Activated CD8-positive, alpha-beta T cell treated with anti-CD3 and anti-CD28 coated beads for 36 hours (primary cell): ENCODE data around the gene INCA1. TPM values are rescaled to one million over a fixed set of nuclear protein-coding genes. Genes with fewer than 3 reads are reported as not detected.

Source experiments
- ATAC-seq: fragments of 200-7000 bp; cut with Tn5 transposase; one replicate; pipeline ENCODE4 v1.10.0; 2021; ENCODE audit warnings: mild to moderate bottlenecking, moderate library complexity
- CTCF ChIA-PET: fragments of 350-600 bp; sonication (Branson Sonifier 250); formaldehyde crosslinking; loops from one replicate; lab custom pipeline; 2021; ENCODE audit warnings: antibody characterized with exemption; lab: Charles Lee
- POLR2A ChIA-PET: fragments of 350-600 bp; sonication (Branson Sonifier 250); formaldehyde crosslinking; loops from one replicate; lab custom pipeline; 2021; ENCODE audit warnings: antibody characterized with exemption; lab: Charles Lee
- DNase-seq: peaks from one replicate; pipeline ENCODE4 v3.0.0-alpha.2; 2020
- H3K27ac Mint-ChIP-seq: one replicate; pipeline ENCODE4 v1.8.0; 2021; ENCODE audit warnings: mild to moderate bottlenecking, mixed read lengths
- H3K27me3 Mint-ChIP-seq: one replicate; pipeline ENCODE4 v1.8.0; 2021; ENCODE audit warnings: mixed read lengths
- H3K36me3 Mint-ChIP-seq: one replicate; pipeline ENCODE4 v1.8.0; 2021; ENCODE audit warnings: low read depth, mixed read lengths
- H3K4me1 Mint-ChIP-seq: one replicate; pipeline ENCODE4 v1.8.0; 2021; ENCODE audit warnings: low read depth, mixed read lengths
- H3K4me3 Mint-ChIP-seq: one replicate; pipeline ENCODE4 v1.8.0; 2021; ENCODE audit warnings: mild to moderate bottlenecking, moderate library complexity, mixed read lengths
- H3K9me3 Mint-ChIP-seq: one replicate; pipeline ENCODE4 v1.8.0; 2021; ENCODE audit warnings: mixed read lengths
- CTCF ChIP-seq: fragments of 200-600 bp; IDR thresholded peaks from one replicate; pipeline ENCODE4 v1.8.0; 2022; ENCODE audit warnings: antibody characterized with exemption, mild to moderate bottlenecking
- intact Hi-C: fragments of 100-400 bp; cut with micrococcal nuclease; formaldehyde crosslinking; loops from one replicate; pipeline ENCODE4 v1.10.0; 2022
- total RNA-seq, 2 experiments: library from RNA; stranded (reverse); gene quantifications; one replicate each; pipeline ENCODE4 v1.2.3, GENCODE V29; 2021

Gene INCA1
- total RNA-seq, 2 experiments from 2014 or later: 0.63 TPM; not detected in 1

GRCh38 chr17:5027299-5027698 lies 30.0 kb upstream of the INCA1 start:
- ATAC-seq: no peak
- H3K27ac Mint-ChIP-seq: no peak overlapping the region
- no peak for TF ChIP-seq CTCF
- intact Hi-C loops: no loop called here
- no peak for DNase-seq
- ChIA-PET POLR2A (no interaction called here), CTCF (interaction anchor here (1.1 to 7.0 kb wide), 2 partner anchors 18 to 35 kb away, joined by 3 to 75 read pairs; no protein-coding TSS in a partner anchor)
- no peaks in the 10 kb centered on the region for H3K9me3 Mint-ChIP-seq
- H3K27me3 Mint-ChIP-seq: no peaks in the 10 kb centered on the region
- no peak overlapping the region for H3K4me3 Mint-ChIP-seq
- H3K36me3 Mint-ChIP-seq: peaks cover 9% of the 10 kb centered on the region
- H3K4me1 Mint-ChIP-seq: peaks cover 16% of the 10 kb centered on the region

- H3K4me3 Mint-ChIP-seq: no peak overlapping the region
- H3K27me3 Mint-ChIP-seq: no peaks in the 10 kb centered on the region
- H3K36me3 Mint-ChIP-seq: peaks cover 15% of the 10 kb centered on the region
- intact Hi-C loops: no loop called here
- ChIA-PET CTCF (no interaction called here), POLR2A (no interaction called here)
- no peak for DNase-seq
- peak overlapping the region; percentile 13 for H3K27ac Mint-ChIP-seq
- ATAC-seq: no peak
- no peak for TF ChIP-seq CTCF
- no peaks in the 10 kb centered on the region for H3K9me3 Mint-ChIP-seq
- peaks cover 3% of the 10 kb centered on the region for H3K4me1 Mint-ChIP-seq
Observed at GRCh38 chr17:5024604-5025003, 27.3 kb upstream of the INCA1 start.

- intact Hi-C loops: no loop called here
- no peaks in the 10 kb centered on the region for H3K27me3 Mint-ChIP-seq
- no peak for DNase-seq
- no peak for ATAC-seq
- H3K36me3 Mint-ChIP-seq: peaks cover 18% of the 10 kb centered on the region
- H3K4me3 Mint-ChIP-seq: no peak overlapping the region
- ChIA-PET POLR2A (interaction anchor here (1.0 kb wide), 1 partner anchor 74 kb away, joined by 3 read pairs; no protein-coding TSS in a partner anchor), CTCF (no interaction called here)
- no peak for TF ChIP-seq CTCF
- H3K4me1 Mint-ChIP-seq: peaks cover 12% of the 10 kb centered on the region
- no peaks in the 10 kb centered on the region for H3K9me3 Mint-ChIP-seq
- no peak overlapping the region for H3K27ac Mint-ChIP-seq
Observed at GRCh38 chr17:5023588-5024147, 26.3 kb upstream of the INCA1 start.

GRCh38 chr17:5022171-5022711 lies 24.9 kb upstream of the INCA1 start:
- TF ChIP-seq CTCF: no peak

GRCh38 chr17:5020502-5021023 lies 23.2 kb upstream of the INCA1 start:
- peaks cover 25% of the 10 kb centered on the region for H3K36me3 Mint-ChIP-seq
- H3K4me1 Mint-ChIP-seq: peaks cover 15% of the 10 kb centered on the region
- intact Hi-C loops: no loop called here
- POLR2A ChIA-PET: interaction anchor here (0.6 to 1.8 kb wide), 3 partner anchors 40 to 326 kb away, joined by 3 to 7 read pairs (median 4); no protein-coding TSS in a partner anchor
- DNase-seq: no peak
- no peaks in the 10 kb centered on the region for H3K27me3 Mint-ChIP-seq
- H3K27ac Mint-ChIP-seq: no peak overlapping the region
- H3K4me3 Mint-ChIP-seq: no peak overlapping the region
- ATAC-seq: no peak
- H3K9me3 Mint-ChIP-seq: no peaks in the 10 kb centered on the region
- CTCF ChIA-PET: interaction anchor here (1.4 to 1.8 kb wide), 3 partner anchors 10 to 50 kb away, joined by 4 to 11 read pairs (median 5); no protein-coding TSS in a partner anchor
- no peak for TF ChIP-seq CTCF

More at GRCh38 chr17:5022171-5022711, 24.9 kb upstream of the INCA1 start:
- POLR2A ChIA-PET: interaction anchor here (1.4 kb wide), 1 partner anchor 9 kb away, joined by 3 read pairs; no protein-coding TSS in a partner anchor
- CTCF ChIA-PET: no interaction called here
- H3K4me3 Mint-ChIP-seq: no peak overlapping the region
- H3K36me3 Mint-ChIP-seq: peaks cover 19% of the 10 kb centered on the region
- DNase-seq (no peak), ATAC-seq (no peak)
- H3K9me3 Mint-ChIP-seq: no peaks in the 10 kb centered on the region
- H3K27ac Mint-ChIP-seq: no peak overlapping the region
- peaks cover 12% of the 10 kb centered on the region for H3K4me1 Mint-ChIP-seq
- intact Hi-C loops: no loop called here
- H3K27me3 Mint-ChIP-seq: no peaks in the 10 kb centered on the region
